OCI-LY1 (cell line): Measurements from ENCODE around the gene VAV2.

Experiments used
- EZH2 ChIP-seq: fragments of 200-600 bp; sonication (generic), shearing (Covaris generic); IDR thresholded peaks from 2 replicates; pipeline ENCODE4 v1.8.0; 2017; ENCODE audit warnings: borderline replicate concordance, mixed run types, mild to moderate bottlenecking, antibody characterized with exemption, low read length, moderate library complexity, mixed read lengths
- TF ChIP-seq, protein P1 (sequence below): fragments of 200-600 bp; sonication (generic), shearing (Covaris generic); IDR thresholded peaks from 2 replicates; pipeline ENCODE4 v1.5.1; 2017; ENCODE audit warnings: mild to moderate bottlenecking, antibody characterized with exemption, low read length, moderate library complexity, mixed read lengths

DNA sequence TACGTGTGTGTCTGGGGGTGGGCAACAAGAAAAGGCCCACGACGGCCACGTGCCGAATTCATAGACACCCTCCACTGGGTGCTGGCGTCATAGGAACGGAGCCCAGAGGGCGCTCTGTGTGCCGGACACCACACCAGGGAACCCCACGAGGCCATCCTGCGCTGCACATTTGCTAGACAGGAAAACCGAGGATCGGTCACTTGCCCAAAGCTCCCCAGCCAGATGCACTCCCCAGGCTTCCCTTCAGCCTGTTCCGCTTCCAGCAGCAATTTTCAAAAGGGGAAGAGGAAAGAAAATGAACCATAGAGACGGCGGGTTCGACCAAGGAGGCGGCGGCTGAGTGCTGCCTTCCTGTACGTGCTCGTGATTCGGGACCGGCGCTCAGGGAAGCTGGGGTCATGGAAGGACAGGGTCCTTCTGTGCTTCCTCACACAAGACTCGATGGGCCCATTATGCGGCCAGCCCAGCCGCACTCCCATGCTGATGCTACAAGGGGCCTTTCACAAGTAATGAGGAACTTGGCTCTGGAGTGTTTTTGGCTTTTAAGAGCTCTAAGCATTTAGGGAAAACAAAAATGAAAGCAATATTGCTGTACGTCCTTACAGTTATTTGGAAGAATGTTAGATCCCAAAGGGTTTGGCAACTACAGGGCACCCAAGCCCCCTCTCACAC lies 129.4 kb downstream of the VAV2 start:
- TF ChIP-seq, protein P1, sequence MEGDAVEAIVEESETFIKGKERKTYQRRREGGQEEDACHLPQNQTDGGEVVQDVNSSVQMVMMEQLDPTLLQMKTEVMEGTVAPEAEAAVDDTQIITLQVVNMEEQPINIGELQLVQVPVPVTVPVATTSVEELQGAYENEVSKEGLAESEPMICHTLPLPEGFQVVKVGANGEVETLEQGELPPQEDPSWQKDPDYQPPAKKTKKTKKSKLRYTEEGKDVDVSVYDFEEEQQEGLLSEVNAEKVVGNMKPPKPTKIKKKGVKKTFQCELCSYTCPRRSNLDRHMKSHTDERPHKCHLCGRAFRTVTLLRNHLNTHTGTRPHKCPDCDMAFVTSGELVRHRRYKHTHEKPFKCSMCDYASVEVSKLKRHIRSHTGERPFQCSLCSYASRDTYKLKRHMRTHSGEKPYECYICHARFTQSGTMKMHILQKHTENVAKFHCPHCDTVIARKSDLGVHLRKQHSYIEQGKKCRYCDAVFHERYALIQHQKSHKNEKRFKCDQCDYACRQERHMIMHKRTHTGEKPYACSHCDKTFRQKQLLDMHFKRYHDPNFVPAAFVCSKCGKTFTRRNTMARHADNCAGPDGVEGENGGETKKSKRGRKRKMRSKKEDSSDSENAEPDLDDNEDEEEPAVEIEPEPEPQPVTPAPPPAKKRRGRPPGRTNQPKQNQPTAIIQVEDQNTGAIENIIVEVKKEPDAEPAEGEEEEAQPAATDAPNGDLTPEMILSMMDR, result no peak
- no peak for TF ChIP-seq EZH2
